Adrenal gland (tissue), 12 donors: ENCODE measurements around the gene IDH1. TPM values are rescaled to one million over a fixed set of nuclear protein-coding genes. Genes with fewer than 3 reads are reported as not detected.
"Not testable (repeated sequence)": the region's sequence is repeated elsewhere in the genome, so short reads cannot be mapped to it uniquely, and the experiment has no call there.

Experiments used
- DNase-seq, 7 donors: peaks; one replicate each; pipeline ENCODE4 v3.0.0-alpha.2; 2019 to 2020
- H3K27ac ChIP-seq, 5 donors: fragments of 200-600 bp; sonication (generic) in 4 of 5; 1 replicate in 3 of 5; 2 replicates in 2 of 5; pipeline versions ENCODE4 v1.5.1 to v1.8.0; 2016 to 2020; ENCODE audit warnings: mild to moderate bottlenecking in 1 of 5
- H3K27me3 ChIP-seq: fragments of 200-600 bp; 2 replicates; pipeline ENCODE4 v1.8.0; 2021
- H3K36me3 ChIP-seq, 2 donors: fragments of 200-600 bp; replicated peaks in 1 of 2; 1 replicate in 1 of 2; 2 replicates in 1 of 2; pipeline versions ENCODE4 v1.5.1 to v1.8.0; 2018 to 2022
- H3K4me1 ChIP-seq, 2 donors: fragments of 200-600 bp; replicated peaks in 1 of 2; 1 replicate in 1 of 2; 2 replicates in 1 of 2; pipeline versions ENCODE4 v1.5.1 to v1.8.0; 2018 to 2021
- H3K4me3 ChIP-seq, 4 donors: fragments of 200-600 bp; sonication (generic) in 3 of 4; one replicate each; pipeline ENCODE4 v1.5.1; 2016 to 2018
- H3K9me3 ChIP-seq, 3 donors: fragments of 200-600 bp; sonication (generic) in 1 of 3; replicated peaks in 1 of 3; 1 replicate in 2 of 3; 2 replicates in 1 of 3; pipeline versions ENCODE4 v1.5.1 to v1.8.0; 2016 to 2021
- CTCF ChIP-seq, 6 experiments: fragments of 450-650 bp in 4 of 6; fragments of 200-600 bp in 2 of 6; sonication (generic) in 1 of 6; IDR thresholded peaks; 1 replicate in 5 of 6; 2 replicates in 1 of 6; pipeline versions ENCODE4 v1.5.1 to v1.8.0; 2016 to 2021; ENCODE audit warnings: antibody characterized with exemption in 6 of 6, mild to moderate bottlenecking in 2 of 6, moderate library complexity in 1 of 6
- POLR2A ChIP-seq, 2 donors: fragments of 450-650 bp; IDR thresholded peaks; one replicate each; pipeline ENCODE4 v1.6.1; 2017; ENCODE audit warnings: antibody characterized with exemption in 2 of 2, mild to moderate bottlenecking in 2 of 2, moderate library complexity in 1 of 2
- WGBS, 4 donors: extraction: QIAGEN DNeasy Blood & Tissue Kit in 2 of 4; methylation state at CpG; one replicate each; pipeline versions ENCODE4 v1.1.5 to v1.1.7; 2013 to 2017; 5-methylcytosine and 5-hydroxymethylcytosine counted together
- intact Hi-C, 2 donors: fragments of 100-400 bp; cut with DNase I; formaldehyde crosslinking; loops; one replicate each; pipeline versions ENCODE4 v1.14.1 to v1.15.0; 2022 to 2023
- polyA plus RNA-seq, 3 donors: library from polyadenylated mRNA; stranded (reverse); fragments of 200-250 nt in 2 of 3; fragments of 350-450 nt in 1 of 3; fragmentation: Illumina TruSeq in 1 of 3; extraction: RNeasy Lipid Tissue Mini Kit (QIAGEN cat#74804) in 1 of 3; gene quantifications; one replicate each; pipeline ENCODE4 v1.2.3, GENCODE V29; 2013 to 2014
- total RNA-seq, 9 donors: library from RNA; depleted of rRNA in 4 of 9; stranded (reverse); fragments of >200 nt in 4 of 9; fragments of 120-200 nt in 1 of 9; fragmentation: NEBNext Ultra II Directional in 1 of 9; extraction: Animal tissue kit (Norgen Biotek cat#: 25700) in 1 of 9; gene quantifications; one replicate each; pipeline versions ENCODE4 v1.1.0 to v1.2.4, GENCODE V29; 2013 to 2023
- donor health status: healthy with polysubstance abuse.
- donor health status: Bipolar disorder and iron deficiency.
- donor health status: DM: yes; HTN: yes; CAD: no.
- donor health status: DM: no; HTN: no; CAD: no.
- donor health status: DM: no; HTN: no; CAD: no.
- donor health status: DM: yes; HTN: yes; CAD: no.

IDH1 gene
- total and polyA plus RNA-seq, 12 donors = 82.8 to 937 (median 488) TPM

- WGBS, 4 donors = 59 to 72% (median 67%) methylated on average over 8 of the region's 8 CpGs
- no peak for DNase-seq
- peak overlapping the region in 1 of 4 donors; percentile 81 for H3K4me3 ChIP-seq
Observed at GRCh38 chr2:208268156-208268952, 13.5 kb upstream of the IDH1 start.

GRCh38 chr2:208267526-208267925 lies 12.7 kb upstream of the IDH1 start:
- H3K9me3 ChIP-seq, H3K36me3 ChIP-seq, H3K27ac ChIP-seq, DNase-seq, H3K27me3 ChIP-seq, intact Hi-C loops: not testable (repeated sequence)
- 77 to 83% (median 82%) methylated on average over 19 to 22 of the region's 22 CpGs for WGBS, 4 donors
- Histone ChIP-seq H3K4me1 (peaks cover 21 to 38% of the 10 kb centered on the region in 2 donors), H3K4me3 (peak overlapping the region in 1 of 4 donors; percentile 81)

More at GRCh38 chr2:208268156-208268952, 13.5 kb upstream of the IDH1 start:
- no peak overlapping the region for H3K27ac ChIP-seq
- intact Hi-C loops = no loop called here
- H3K36me3 ChIP-seq = peaks cover 0 to 16% of the 10 kb centered on the region in 2 donors
- H3K4me1 ChIP-seq = peaks cover 21 to 38% of the 10 kb centered on the region in 2 donors
- TF ChIP-seq CTCF (IDR thresholded peaks at IDR 0.05) (no peak), POLR2A (IDR thresholded peaks at IDR 0.05) (no peak)
- H3K9me3 ChIP-seq = no peaks in the 10 kb centered on the region
- H3K27me3 ChIP-seq = no peaks in the 10 kb centered on the region

- Histone ChIP-seq H3K36me3 (peaks cover 0 to 5% of the 10 kb centered on the region in 2 donors), H3K4me3 (peak overlapping the region in 3 of 4 donors; percentile 81 to 93 (median 86)), H3K27ac (peak overlapping the region in 4 of 5 donors; percentile 94 to 97 (median 96)), H3K27me3 (no peaks in the 10 kb centered on the region), H3K4me1 (peaks cover 21 to 38% of the 10 kb centered on the region in 2 donors), H3K9me3 (no peaks in the 10 kb centered on the region)
- TF ChIP-seq CTCF (IDR thresholded peaks at IDR 0.05) (no peak), POLR2A (IDR thresholded peaks at IDR 0.05) (no peak)
- WGBS, 4 donors = 2 to 4% (median 3%) methylated on average over 3 of the region's 3 CpGs
- DNase-seq = no peak
- intact Hi-C loops = no loop called here
Observed at GRCh38 chr2:208266936-208267335, 12.1 kb upstream of the IDH1 start.

GRCh38 chr2:208266553-208266893 lies 11.7 kb upstream of the IDH1 start:
- 0 to 1% (median 0%) methylated on average over 6 to 11 of the region's 11 CpGs for WGBS, 4 donors
- Histone ChIP-seq H3K27ac (peak overlapping the region; percentile 94 to 97 (median 96)), H3K27me3 (no peaks in the 10 kb centered on the region), H3K36me3 (peaks cover 0 to 2% of the 10 kb centered on the region in 2 donors), H3K4me3 (peak overlapping the region; percentile 43 to 93 (median 84)), H3K9me3 (no peaks in the 10 kb centered on the region), H3K4me1 (peaks cover 21 to 38% of the 10 kb centered on the region in 2 donors)
- intact Hi-C loops = no loop called here
- DNase-seq = no peak
- TF ChIP-seq CTCF (IDR thresholded peaks at IDR 0.05) (no peak), POLR2A (IDR thresholded peaks at IDR 0.05) (no peak)
